ENCODE measurements around the gene NHERF1.

Gene NHERF1

DNA sequence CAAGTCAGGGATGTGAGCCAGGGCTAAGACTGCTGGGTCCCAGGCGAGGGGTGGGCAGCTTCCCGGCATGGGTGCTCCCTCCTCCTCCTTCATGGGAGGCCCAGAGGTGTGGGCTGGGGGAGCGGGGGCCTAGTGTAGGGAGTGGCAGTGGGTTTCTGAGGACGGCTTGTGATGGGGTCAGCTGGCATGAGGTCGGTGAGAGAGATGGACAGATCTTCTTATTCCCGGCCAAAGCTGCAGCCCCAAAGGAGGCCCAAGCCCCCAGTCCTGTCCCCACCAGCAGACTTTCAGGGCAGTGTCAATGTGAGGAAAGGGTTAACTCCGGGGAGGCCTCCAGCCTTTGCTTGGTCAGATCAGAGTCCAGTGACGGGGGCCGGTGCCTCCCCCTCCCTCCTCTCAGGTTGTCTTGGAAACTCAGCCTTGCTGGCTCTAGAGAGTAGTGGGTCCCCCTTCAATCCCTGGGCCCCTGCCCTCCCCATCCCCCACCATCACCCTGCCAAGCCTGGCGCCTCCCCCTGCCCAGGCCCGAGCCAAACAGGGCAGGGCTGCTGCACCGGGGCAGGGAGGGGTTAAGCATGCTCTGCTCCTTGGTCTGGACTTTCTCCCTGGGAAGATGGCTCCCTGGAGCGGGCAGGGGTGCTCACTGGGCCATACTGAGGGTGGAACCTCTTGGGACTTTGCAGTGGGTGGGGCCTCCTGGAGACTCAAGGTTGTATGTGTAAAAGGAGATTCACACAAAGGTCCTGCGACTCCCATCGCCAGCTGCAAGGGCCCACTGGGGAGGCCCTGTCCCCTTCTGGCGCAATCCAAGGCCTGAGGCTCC lies 15.3 kb downstream of the NHERF1 start:
- H3K9me3 Mint-ChIP-seq, result no peaks in the 10 kb centered on the region
- ATAC-seq, result no peak
- H3K27ac Mint-ChIP-seq, result peak overlapping the region; percentile 47

GRCh38 chr17:74764751-74765286 lies 16.4 kb downstream of the NHERF1 start:
- H3K27me3 Mint-ChIP-seq, result no peaks in the 10 kb centered on the region
- no peak overlapping the region for H3K4me3 Mint-ChIP-seq
- H3K4me1 Mint-ChIP-seq, result peaks cover 21% of the 10 kb centered on the region
- H3K9me3 Mint-ChIP-seq, result no peaks in the 10 kb centered on the region
- ATAC-seq, result no peak
- peaks cover 17% of the 10 kb centered on the region for H3K36me3 Mint-ChIP-seq
- H3K27ac Mint-ChIP-seq, result no peak overlapping the region

More for the DNA sequence above, 15.3 kb downstream of the NHERF1 start:
- H3K4me1 Mint-ChIP-seq, result peaks cover 31% of the 10 kb centered on the region
- H3K27me3 Mint-ChIP-seq, result no peaks in the 10 kb centered on the region
- peaks cover 10% of the 10 kb centered on the region for H3K36me3 Mint-ChIP-seq
- H3K4me3 Mint-ChIP-seq, result no peak overlapping the region

DNA sequence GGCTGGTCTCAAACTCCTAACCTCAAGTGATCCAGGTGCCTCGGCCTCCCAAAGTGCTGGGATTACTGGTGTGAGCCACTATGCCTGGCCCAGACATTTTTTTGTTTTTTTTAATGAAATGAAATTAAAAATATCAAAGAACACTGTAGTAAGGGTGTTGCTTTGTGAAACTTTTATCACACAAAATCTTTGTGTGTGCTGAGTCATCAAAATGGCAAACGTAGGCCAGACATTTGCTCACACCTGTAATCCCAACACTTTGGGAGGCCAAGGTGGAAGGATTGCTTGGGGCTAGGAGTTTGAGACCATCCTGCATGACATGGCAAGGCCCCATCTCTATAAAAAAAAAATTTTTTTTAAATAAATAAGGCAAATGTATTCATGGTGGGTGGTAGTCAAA lies 18.0 kb downstream of the NHERF1 start:
- Mint-ChIP-seq H3K27ac (peak overlapping the region; percentile 11), H3K9me3 (no peaks in the 10 kb centered on the region), H3K36me3 (peaks cover 25% of the 10 kb centered on the region), H3K4me1 (peaks cover 24% of the 10 kb centered on the region), H3K4me3 (no peak overlapping the region), H3K27me3 (no peaks in the 10 kb centered on the region)
- ATAC-seq, result no peak

DNA sequence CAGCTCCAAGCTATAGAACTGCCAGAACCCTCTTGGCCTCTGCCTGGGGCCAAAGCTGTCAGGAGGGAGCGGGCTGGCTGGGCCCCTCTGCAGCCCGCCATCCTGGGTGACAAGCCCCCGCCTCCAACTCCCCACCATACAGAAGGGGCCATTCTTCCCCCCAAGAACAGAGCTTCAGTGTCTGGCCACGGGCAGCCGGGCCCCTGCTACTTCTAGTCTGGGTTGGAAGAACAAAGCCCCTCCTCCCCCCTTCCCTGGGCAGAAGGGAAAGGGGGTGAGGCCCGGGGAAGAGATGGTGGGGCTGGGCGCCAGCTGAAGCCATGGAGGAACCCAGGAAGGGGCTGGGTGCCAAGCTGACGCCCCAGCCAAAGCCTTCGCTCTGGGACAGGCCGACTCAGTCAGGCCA lies 18.7 kb downstream of the NHERF1 start:
- Mint-ChIP-seq H3K36me3 (peaks cover 32% of the 10 kb centered on the region), H3K9me3 (no peaks in the 10 kb centered on the region), H3K27me3 (no peaks in the 10 kb centered on the region), H3K27ac (peak overlapping the region; percentile 11), H3K4me3 (no peak overlapping the region), H3K4me1 (peaks cover 24% of the 10 kb centered on the region)
- ATAC-seq, result no peak

GRCh38 chr17:74768069-74768762 lies 19.8 kb downstream of the NHERF1 start:
- no peak for ATAC-seq
- Mint-ChIP-seq H3K36me3 (peaks cover 43% of the 10 kb centered on the region), H3K4me1 (peaks cover 28% of the 10 kb centered on the region), H3K27ac (peak overlapping the region; percentile 11), H3K9me3 (no peaks in the 10 kb centered on the region), H3K4me3 (no peak overlapping the region), H3K27me3 (no peaks in the 10 kb centered on the region)

- Mint-ChIP-seq H3K27ac (peak overlapping the region; percentile 11), H3K27me3 (no peaks in the 10 kb centered on the region), H3K9me3 (no peaks in the 10 kb centered on the region), H3K36me3 (peaks cover 46% of the 10 kb centered on the region), H3K4me1 (peaks cover 24% of the 10 kb centered on the region), H3K4me3 (no peak overlapping the region)
- no peak for ATAC-seq
Observed at GRCh38 chr17:74768763-74769114, 20.3 kb downstream of the NHERF1 start.

GRCh38 chr17:74769266-74769855 lies 20.9 kb downstream of the NHERF1 start:
- Mint-ChIP-seq H3K36me3 (peaks cover 46% of the 10 kb centered on the region), H3K4me1 (peaks cover 24% of the 10 kb centered on the region), H3K27me3 (no peaks in the 10 kb centered on the region), H3K9me3 (no peaks in the 10 kb centered on the region), H3K4me3 (no peak overlapping the region), H3K27ac (peak overlapping the region; percentile 61)
- ATAC-seq, result no peak

- Mint-ChIP-seq H3K27ac (peak overlapping the region; percentile 61), H3K36me3 (peaks cover 46% of the 10 kb centered on the region), H3K4me1 (peaks cover 24% of the 10 kb centered on the region), H3K4me3 (no peak overlapping the region), H3K27me3 (no peaks in the 10 kb centered on the region), H3K9me3 (no peaks in the 10 kb centered on the region)
- ATAC-seq, result peak; percentile 10
Observed at GRCh38 chr17:74769856-74770497, 21.5 kb downstream of the NHERF1 start.

GRCh38 chr17:74770498-74771318 lies 22.3 kb downstream of the NHERF1 start:
- H3K4me3 Mint-ChIP-seq, result no peak overlapping the region
- peak; percentile 83 for ATAC-seq
- peaks cover 30% of the 10 kb centered on the region for H3K4me1 Mint-ChIP-seq
- no peaks in the 10 kb centered on the region for H3K27me3 Mint-ChIP-seq
- H3K9me3 Mint-ChIP-seq, result no peaks in the 10 kb centered on the region
- H3K27ac Mint-ChIP-seq, result peak overlapping the region; percentile 61
- peaks cover 50% of the 10 kb centered on the region for H3K36me3 Mint-ChIP-seq

- no peak overlapping the region for H3K4me3 Mint-ChIP-seq
- H3K27ac Mint-ChIP-seq, result no peak overlapping the region
- H3K4me1 Mint-ChIP-seq, result peaks cover 37% of the 10 kb centered on the region
Observed at GRCh38 chr17:74771319-74771914, 23.0 kb downstream of the NHERF1 start.

GRCh38 chr17:74772053-74772452 lies 23.6 kb downstream of the NHERF1 start:
- Mint-ChIP-seq H3K9me3 (no peaks in the 10 kb centered on the region), H3K27ac (peak overlapping the region; percentile 27), H3K27me3 (no peaks in the 10 kb centered on the region), H3K4me3 (no peak overlapping the region), H3K4me1 (peaks cover 43% of the 10 kb centered on the region), H3K36me3 (peaks cover 50% of the 10 kb centered on the region)
- ATAC-seq, result no peak

More at GRCh38 chr17:74771319-74771914, 23.0 kb downstream of the NHERF1 start:
- H3K36me3 Mint-ChIP-seq, result peaks cover 55% of the 10 kb centered on the region
- ATAC-seq, result no peak
- no peaks in the 10 kb centered on the region for H3K27me3 Mint-ChIP-seq
- no peaks in the 10 kb centered on the region for H3K9me3 Mint-ChIP-seq

GRCh38 chr17:74773414-74773813 lies 25.0 kb downstream of the NHERF1 start:
- no peak for ATAC-seq
- Mint-ChIP-seq H3K9me3 (no peaks in the 10 kb centered on the region), H3K4me3 (no peak overlapping the region), H3K4me1 (peaks cover 47% of the 10 kb centered on the region), H3K27ac (peak overlapping the region; percentile 27), H3K27me3 (no peaks in the 10 kb centered on the region), H3K36me3 (peaks cover 48% of the 10 kb centered on the region)

GRCh38 chr17:74773871-74774286 lies 25.5 kb downstream of the NHERF1 start:
- Mint-ChIP-seq H3K4me3 (no peak overlapping the region), H3K4me1 (peaks cover 48% of the 10 kb centered on the region), H3K36me3 (peaks cover 43% of the 10 kb centered on the region), H3K27ac (no peak overlapping the region), H3K9me3 (no peaks in the 10 kb centered on the region), H3K27me3 (no peaks in the 10 kb centered on the region)
- no peak for ATAC-seq
